ENCODE results near the gene CATSPERB.
"Not testable (repeated sequence)": the region's sequence is repeated elsewhere in the genome, so short reads cannot be mapped to it uniquely, and the experiment has no call there.

CATSPERB gene

GRCh38 chr14:91653451-91653850 is 78.4 kb downstream of the CATSPERB start:
- H3K27me3 ChIP-seq (ENCODE audit: control insufficient read depth, insufficient read depth, low read length) = no peaks in the 10 kb centered on the region
- H3K36me3 ChIP-seq (ENCODE audit: control insufficient read depth, insufficient read depth, low read length) = no peaks in the 10 kb centered on the region
- no peak overlapping the region for H3K9ac ChIP-seq (ENCODE audit: low read length)
- no peaks in the 10 kb centered on the region for H3K9me3 ChIP-seq (ENCODE audit: control insufficient read depth, low read length)
- H3K4me1 ChIP-seq (ENCODE audit: control insufficient read depth, insufficient read depth, low read length) = peaks cover 10% of the 10 kb centered on the region
- H3K4me3 ChIP-seq (ENCODE audit: low read length) = no peak overlapping the region

- no peak overlapping the region for H3K9ac ChIP-seq (ENCODE audit: low read length)
- no peaks in the 10 kb centered on the region for H3K36me3 ChIP-seq (ENCODE audit: control insufficient read depth, insufficient read depth, low read length)
- peaks cover 9% of the 10 kb centered on the region for H3K4me1 ChIP-seq (ENCODE audit: control insufficient read depth, insufficient read depth, low read length)
- H3K9me3 ChIP-seq (ENCODE audit: control insufficient read depth, low read length) = no peaks in the 10 kb centered on the region
- H3K4me3 ChIP-seq (ENCODE audit: low read length) = no peak overlapping the region
- H3K27me3 ChIP-seq (ENCODE audit: control insufficient read depth, insufficient read depth, low read length) = no peaks in the 10 kb centered on the region
Measured at GRCh38 chr14:91649930-91650329, 82.0 kb downstream of the CATSPERB start.

- no peaks in the 10 kb centered on the region for H3K4me1 ChIP-seq (ENCODE audit: control insufficient read depth, insufficient read depth, low read length)
- no peaks in the 10 kb centered on the region for H3K27me3 ChIP-seq (ENCODE audit: control insufficient read depth, insufficient read depth, low read length)
- no peaks in the 10 kb centered on the region for H3K9me3 ChIP-seq (ENCODE audit: control insufficient read depth, low read length)
- H3K9ac ChIP-seq (ENCODE audit: low read length) = no peak overlapping the region
- H3K4me3 ChIP-seq (ENCODE audit: low read length) = no peak overlapping the region
- H3K36me3 ChIP-seq (ENCODE audit: control insufficient read depth, insufficient read depth, low read length) = no peaks in the 10 kb centered on the region
Measured at GRCh38 chr14:91647856-91648255, 84.0 kb downstream of the CATSPERB start.

- Histone ChIP-seq H3K27me3 (ENCODE audit: control insufficient read depth, insufficient read depth, low read length) (no peaks in the 10 kb centered on the region), H3K4me1 (ENCODE audit: control insufficient read depth, insufficient read depth, low read length) (no peaks in the 10 kb centered on the region), H3K4me3 (ENCODE audit: low read length) (no peak overlapping the region), H3K36me3 (ENCODE audit: control insufficient read depth, insufficient read depth, low read length) (no peaks in the 10 kb centered on the region), H3K9me3 (ENCODE audit: control insufficient read depth, low read length) (no peaks in the 10 kb centered on the region), H3K9ac (ENCODE audit: low read length) (no peak overlapping the region)
Measured at GRCh38 chr14:91636604-91637003, 95.3 kb downstream of the CATSPERB start.

GRCh38 chr14:91624757-91625156 is 107.1 kb downstream of the CATSPERB start:
- no peak overlapping the region for H3K4me3 ChIP-seq (ENCODE audit: low read length)
- H3K36me3 ChIP-seq (ENCODE audit: control insufficient read depth, insufficient read depth, low read length) = no peaks in the 10 kb centered on the region
- no peaks in the 10 kb centered on the region for H3K9me3 ChIP-seq (ENCODE audit: control insufficient read depth, low read length)
- H3K9ac ChIP-seq (ENCODE audit: low read length) = no peak overlapping the region
- no peaks in the 10 kb centered on the region for H3K27me3 ChIP-seq (ENCODE audit: control insufficient read depth, insufficient read depth, low read length)
- no peaks in the 10 kb centered on the region for H3K4me1 ChIP-seq (ENCODE audit: control insufficient read depth, insufficient read depth, low read length)

- H3K36me3 ChIP-seq (ENCODE audit: control insufficient read depth, insufficient read depth, low read length) = no peaks in the 10 kb centered on the region
Measured at GRCh38 chr14:91614187-91614586, 117.7 kb downstream of the CATSPERB start.

GRCh38 chr14:91613459-91614112 is 118.3 kb downstream of the CATSPERB start:
- H3K9me3 ChIP-seq (ENCODE audit: control insufficient read depth, low read length) = no peaks in the 10 kb centered on the region
- H3K36me3 ChIP-seq (ENCODE audit: control insufficient read depth, insufficient read depth, low read length) = no peaks in the 10 kb centered on the region
- H3K9ac ChIP-seq (ENCODE audit: low read length) = no peak overlapping the region
- H3K4me3 ChIP-seq (ENCODE audit: low read length) = no peak overlapping the region
- H3K27me3 ChIP-seq (ENCODE audit: control insufficient read depth, insufficient read depth, low read length) = no peaks in the 10 kb centered on the region
- H3K4me1 ChIP-seq (ENCODE audit: control insufficient read depth, insufficient read depth, low read length) = no peaks in the 10 kb centered on the region

More at GRCh38 chr14:91614187-91614586, 117.7 kb downstream of the CATSPERB start:
- Histone ChIP-seq H3K4me3 (ENCODE audit: low read length) (no peak overlapping the region), H3K27me3 (ENCODE audit: control insufficient read depth, insufficient read depth, low read length) (no peaks in the 10 kb centered on the region), H3K9ac (ENCODE audit: low read length) (no peak overlapping the region), H3K9me3 (ENCODE audit: control insufficient read depth, low read length) (no peaks in the 10 kb centered on the region), H3K4me1 (ENCODE audit: control insufficient read depth, insufficient read depth, low read length) (no peaks in the 10 kb centered on the region)

GRCh38 chr14:91611528-91611927 is 120.4 kb downstream of the CATSPERB start:
- Histone ChIP-seq H3K27me3 (ENCODE audit: control insufficient read depth, insufficient read depth, low read length) (no peaks in the 10 kb centered on the region), H3K9ac (ENCODE audit: low read length) (no peak overlapping the region), H3K36me3 (ENCODE audit: control insufficient read depth, insufficient read depth, low read length) (no peaks in the 10 kb centered on the region), H3K4me1 (ENCODE audit: control insufficient read depth, insufficient read depth, low read length) (no peaks in the 10 kb centered on the region), H3K9me3 (ENCODE audit: control insufficient read depth, low read length) (no peaks in the 10 kb centered on the region), H3K4me3 (ENCODE audit: low read length) (no peak overlapping the region)

- no peaks in the 10 kb centered on the region for H3K9me3 ChIP-seq (ENCODE audit: control insufficient read depth, low read length)
- H3K9ac ChIP-seq (ENCODE audit: low read length) = no peak overlapping the region
- no peak overlapping the region for H3K4me3 ChIP-seq (ENCODE audit: low read length)
- H3K4me1 ChIP-seq (ENCODE audit: control insufficient read depth, insufficient read depth, low read length) = no peaks in the 10 kb centered on the region
- H3K27me3 ChIP-seq (ENCODE audit: control insufficient read depth, insufficient read depth, low read length) = no peaks in the 10 kb centered on the region
- H3K36me3 ChIP-seq (ENCODE audit: control insufficient read depth, insufficient read depth, low read length) = no peaks in the 10 kb centered on the region
Measured at GRCh38 chr14:91609161-91609560, 122.7 kb downstream of the CATSPERB start.

GRCh38 chr14:91607322-91608047 is 124.4 kb downstream of the CATSPERB start:
- no peaks in the 10 kb centered on the region for H3K9me3 ChIP-seq (ENCODE audit: control insufficient read depth, low read length)
- no peaks in the 10 kb centered on the region for H3K27me3 ChIP-seq (ENCODE audit: control insufficient read depth, insufficient read depth, low read length)
- no peaks in the 10 kb centered on the region for H3K4me1 ChIP-seq (ENCODE audit: control insufficient read depth, insufficient read depth, low read length)
- H3K9ac ChIP-seq (ENCODE audit: low read length) = no peak overlapping the region
- no peak overlapping the region for H3K4me3 ChIP-seq (ENCODE audit: low read length)
- H3K36me3 ChIP-seq (ENCODE audit: control insufficient read depth, insufficient read depth, low read length) = no peaks in the 10 kb centered on the region

- no peaks in the 10 kb centered on the region for H3K27me3 ChIP-seq (ENCODE audit: control insufficient read depth, insufficient read depth, low read length)
- H3K9me3 ChIP-seq (ENCODE audit: control insufficient read depth, low read length) = no peaks in the 10 kb centered on the region
- H3K4me3 ChIP-seq (ENCODE audit: low read length) = no peak overlapping the region
- no peaks in the 10 kb centered on the region for H3K4me1 ChIP-seq (ENCODE audit: control insufficient read depth, insufficient read depth, low read length)
- H3K9ac ChIP-seq (ENCODE audit: low read length) = no peak overlapping the region
- no peaks in the 10 kb centered on the region for H3K36me3 ChIP-seq (ENCODE audit: control insufficient read depth, insufficient read depth, low read length)
Measured at GRCh38 chr14:91606851-91607250, 125.0 kb downstream of the CATSPERB start.

GRCh38 chr14:91604611-91605010 is 127.3 kb downstream of the CATSPERB start:
- not testable (repeated sequence) for H3K4me1 ChIP-seq (ENCODE audit: control insufficient read depth, insufficient read depth, low read length); H3K9ac ChIP-seq (ENCODE audit: low read length); H3K27me3 ChIP-seq (ENCODE audit: control insufficient read depth, insufficient read depth, low read length); H3K36me3 ChIP-seq (ENCODE audit: control insufficient read depth, insufficient read depth, low read length); H3K4me3 ChIP-seq (ENCODE audit: low read length); H3K9me3 ChIP-seq (ENCODE audit: control insufficient read depth, low read length)

Measured in mucosa of stomach (tissue), 1 donor.